D721Med (cell line): ENCODE results near the gene SIRT5.

ENCODE experiments used
- DNase-seq: peaks from one replicate; pipeline ENCODE4 v3.0.0; 2011; ENCODE audit warnings: low spot score; ENCODE audit not compliant: insufficient read length
- FAIRE-seq: peaks from 2 replicates; lab custom pipeline; 2011; peaks lifted over from hg19 to GRCh38; lab: Jason Lieb, UNC
- TF ChIP-seq, protein P1 (sequence below): IDR thresholded peaks from 2 replicates; pipeline ENCODE4 v1.5.1; 2012; ENCODE audit warnings: mild to moderate bottlenecking, control low read depth; ENCODE audit not compliant: insufficient read depth; ENCODE audit errors: missing control alignments

The SIRT5 gene

DNA sequence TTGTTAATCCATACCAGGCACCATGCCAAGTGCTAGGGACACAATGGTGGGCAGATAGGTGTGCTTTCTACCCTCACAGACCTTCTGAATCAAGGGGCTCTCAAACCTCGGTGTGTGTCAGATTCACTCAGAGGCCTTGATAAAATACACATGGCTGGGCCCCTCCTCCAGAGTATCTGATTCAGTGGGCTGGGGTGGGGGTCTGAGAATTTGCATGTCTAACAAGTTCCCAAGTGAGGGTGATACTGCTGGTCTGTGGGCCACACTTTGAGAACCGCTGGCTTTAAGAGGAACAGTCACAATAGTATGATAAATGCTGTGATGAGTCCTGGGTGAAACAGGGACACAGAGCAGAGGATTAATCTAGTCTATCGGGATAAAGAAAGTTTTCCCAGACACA, 35.8 kb upstream of the SIRT5 start:
- DNase-seq = no peak
- FAIRE-seq = no peak
- TF ChIP-seq, protein P1, sequence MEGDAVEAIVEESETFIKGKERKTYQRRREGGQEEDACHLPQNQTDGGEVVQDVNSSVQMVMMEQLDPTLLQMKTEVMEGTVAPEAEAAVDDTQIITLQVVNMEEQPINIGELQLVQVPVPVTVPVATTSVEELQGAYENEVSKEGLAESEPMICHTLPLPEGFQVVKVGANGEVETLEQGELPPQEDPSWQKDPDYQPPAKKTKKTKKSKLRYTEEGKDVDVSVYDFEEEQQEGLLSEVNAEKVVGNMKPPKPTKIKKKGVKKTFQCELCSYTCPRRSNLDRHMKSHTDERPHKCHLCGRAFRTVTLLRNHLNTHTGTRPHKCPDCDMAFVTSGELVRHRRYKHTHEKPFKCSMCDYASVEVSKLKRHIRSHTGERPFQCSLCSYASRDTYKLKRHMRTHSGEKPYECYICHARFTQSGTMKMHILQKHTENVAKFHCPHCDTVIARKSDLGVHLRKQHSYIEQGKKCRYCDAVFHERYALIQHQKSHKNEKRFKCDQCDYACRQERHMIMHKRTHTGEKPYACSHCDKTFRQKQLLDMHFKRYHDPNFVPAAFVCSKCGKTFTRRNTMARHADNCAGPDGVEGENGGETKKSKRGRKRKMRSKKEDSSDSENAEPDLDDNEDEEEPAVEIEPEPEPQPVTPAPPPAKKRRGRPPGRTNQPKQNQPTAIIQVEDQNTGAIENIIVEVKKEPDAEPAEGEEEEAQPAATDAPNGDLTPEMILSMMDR = no peak

DNA sequence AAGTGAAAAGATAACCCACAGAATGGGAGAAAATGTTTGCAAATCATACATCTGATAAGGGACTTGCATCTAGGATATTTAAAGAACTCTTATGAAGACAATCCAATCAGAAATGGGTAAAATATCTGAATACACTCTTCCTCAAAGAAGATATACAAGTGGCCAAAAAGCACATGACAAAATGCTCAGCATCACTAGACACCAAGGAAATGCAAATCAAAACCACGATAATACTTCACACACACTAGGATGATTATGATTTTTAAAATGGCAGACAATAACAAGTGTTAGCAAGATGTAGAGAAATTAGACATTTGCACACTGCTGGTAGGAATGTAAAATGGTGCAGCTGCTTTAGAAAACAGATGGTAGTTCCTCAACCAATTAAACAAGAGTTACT, 34.8 kb upstream of the SIRT5 start:
- DNase-seq (no peak), FAIRE-seq (no peak)
- TF ChIP-seq, protein P1 = no peak

DNA sequence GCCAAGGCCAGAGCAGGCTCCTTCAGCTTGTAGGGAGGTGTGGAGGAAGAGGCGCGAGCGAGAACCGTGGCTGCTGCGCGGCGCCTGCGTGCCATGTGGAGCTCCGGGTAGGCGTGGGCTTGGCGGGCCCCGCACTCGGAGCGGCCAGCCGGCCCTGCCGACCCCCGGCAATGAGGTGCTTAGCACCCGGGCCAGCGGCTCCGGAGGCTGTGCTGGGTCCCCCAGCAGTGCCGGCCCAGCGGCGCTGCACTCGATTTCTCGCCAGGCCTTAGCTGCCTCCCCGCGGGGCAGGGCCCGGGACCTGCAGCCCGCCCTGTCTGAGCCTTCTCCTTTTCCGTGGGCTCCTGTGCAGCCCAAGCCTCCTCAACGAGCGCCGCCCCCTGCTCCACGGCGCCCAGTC, 32.9 kb upstream of the SIRT5 start:
- TF ChIP-seq, protein P1 = no peak
- FAIRE-seq = no peak
- no peak for DNase-seq

DNA sequence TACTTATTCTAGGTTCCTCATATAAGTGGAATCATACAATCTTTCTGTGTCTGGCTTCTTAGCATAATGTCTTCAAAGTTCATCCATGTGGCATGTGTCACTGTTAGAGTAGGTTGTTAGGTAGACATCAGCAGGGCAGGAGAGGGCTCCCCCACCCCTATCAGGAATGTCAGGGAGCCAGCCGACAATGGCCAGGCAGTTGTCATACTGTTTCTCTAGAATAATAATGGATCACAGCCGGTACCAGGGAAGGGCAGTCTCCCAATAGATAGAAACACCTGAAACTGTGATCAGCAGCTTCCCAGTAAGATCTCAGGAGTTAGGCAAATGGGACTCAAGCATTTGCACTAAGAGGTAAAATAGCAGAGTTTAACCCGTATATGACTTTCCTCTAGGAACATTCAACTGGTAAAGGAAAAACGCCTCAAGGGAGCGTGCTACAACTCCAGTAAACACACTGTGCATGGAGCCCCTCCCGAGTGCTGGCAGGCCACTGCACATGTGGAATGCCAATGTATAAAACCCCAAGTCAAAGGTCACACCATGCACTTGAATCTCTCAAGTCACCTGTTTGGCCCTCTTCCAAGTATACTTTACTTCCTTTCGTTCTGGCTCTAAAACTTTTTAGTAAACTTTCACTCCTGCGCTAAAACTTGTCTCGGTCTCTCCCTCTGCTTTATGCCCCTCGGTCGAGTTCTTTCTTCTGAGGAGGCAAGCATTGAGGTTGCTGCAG, 29.8 kb upstream of the SIRT5 start:
- no peak for FAIRE-seq
- TF ChIP-seq, protein P1 = no peak
- DNase-seq = no peak

DNA sequence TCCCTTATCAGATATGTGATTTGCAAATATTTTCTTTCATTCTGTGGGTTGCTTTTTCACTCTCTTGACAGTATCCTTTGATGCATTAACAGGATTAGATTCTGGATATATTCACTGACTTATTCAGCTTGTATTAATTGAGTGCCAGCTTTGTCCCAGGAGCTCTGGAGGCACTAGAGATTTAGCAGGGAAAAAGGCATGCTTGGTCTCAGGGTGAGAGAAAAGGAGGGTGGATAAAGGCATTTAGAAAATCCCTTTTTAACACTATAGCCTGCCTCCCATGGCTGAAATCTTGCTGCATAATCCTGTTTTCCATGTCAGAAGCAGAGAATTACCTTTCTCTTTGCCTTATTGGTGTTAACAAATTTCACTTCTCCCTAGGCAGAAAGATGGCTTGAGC, 28.5 kb upstream of the SIRT5 start:
- TF ChIP-seq, protein P1 = no peak
- FAIRE-seq (no peak), DNase-seq (no peak)

DNA sequence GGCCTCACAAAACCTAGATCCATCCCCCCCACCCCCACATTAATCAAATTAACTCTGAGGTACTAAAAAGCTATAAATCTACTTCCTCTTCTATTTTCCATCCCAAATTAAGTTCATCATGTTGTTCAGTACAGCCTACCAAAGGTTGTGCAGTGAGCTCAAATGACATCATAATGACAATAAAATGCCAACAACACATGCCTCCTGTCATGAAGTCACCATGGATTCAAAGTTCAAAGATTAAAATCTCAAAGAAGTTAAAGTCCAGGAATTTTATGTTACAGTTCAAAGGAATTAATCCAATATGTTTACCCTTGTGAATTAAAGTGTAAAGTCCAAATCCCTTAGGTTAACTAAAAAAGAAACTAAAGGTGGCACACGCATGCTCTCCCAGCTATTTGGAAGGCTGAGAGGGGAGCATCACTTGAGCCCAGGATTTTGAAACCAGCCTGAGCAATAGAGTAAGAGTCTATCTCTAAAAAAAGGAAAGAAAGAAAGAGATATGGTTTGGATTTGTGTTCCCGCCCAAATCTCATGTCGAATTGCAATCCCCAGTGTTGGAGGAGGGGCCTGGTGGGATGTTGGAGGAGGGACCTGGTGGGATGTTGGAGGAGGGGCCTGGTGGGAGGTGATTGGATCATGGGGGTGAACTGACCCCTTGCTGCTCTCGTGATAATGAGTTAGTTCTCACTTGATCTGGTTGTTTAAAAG, 25.7 kb upstream of the SIRT5 start:
- no peak for FAIRE-seq
- no peak for DNase-seq
- TF ChIP-seq, protein P1 = no peak

DNA sequence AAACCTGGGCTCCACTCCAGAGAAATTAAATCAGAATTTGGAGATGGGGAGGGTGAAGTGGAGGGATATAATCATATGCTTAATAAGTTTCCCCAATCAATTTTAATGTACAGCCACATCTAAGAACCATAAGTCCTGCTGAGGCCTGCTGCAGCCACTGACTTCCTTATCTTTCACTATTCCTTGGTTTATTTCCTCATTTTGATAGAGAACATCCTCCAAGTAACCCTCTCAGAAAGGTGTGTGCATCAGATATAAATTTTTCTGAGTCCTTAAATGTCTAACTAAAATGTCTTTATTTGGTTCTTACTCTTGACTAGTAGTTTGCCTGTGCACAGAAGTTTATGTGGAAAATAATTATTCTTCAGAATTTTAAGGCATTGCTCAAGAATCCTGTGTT, 23.7 kb upstream of the SIRT5 start:
- no peak for FAIRE-seq
- no peak for DNase-seq
- TF ChIP-seq, protein P1 = no peak
